ENCODE measurements around the gene PSG3. TPM values are rescaled to one million over a fixed set of nuclear protein-coding genes. Genes with fewer than 3 reads are reported as not detected.
"Not testable (repeated sequence)": the region's sequence is repeated elsewhere in the genome, so short reads cannot be mapped to it uniquely, and the experiment has no call there.

Gene PSG3
- not detected for total RNA-seq
- long read RNA-seq = 0 reads

DNA sequence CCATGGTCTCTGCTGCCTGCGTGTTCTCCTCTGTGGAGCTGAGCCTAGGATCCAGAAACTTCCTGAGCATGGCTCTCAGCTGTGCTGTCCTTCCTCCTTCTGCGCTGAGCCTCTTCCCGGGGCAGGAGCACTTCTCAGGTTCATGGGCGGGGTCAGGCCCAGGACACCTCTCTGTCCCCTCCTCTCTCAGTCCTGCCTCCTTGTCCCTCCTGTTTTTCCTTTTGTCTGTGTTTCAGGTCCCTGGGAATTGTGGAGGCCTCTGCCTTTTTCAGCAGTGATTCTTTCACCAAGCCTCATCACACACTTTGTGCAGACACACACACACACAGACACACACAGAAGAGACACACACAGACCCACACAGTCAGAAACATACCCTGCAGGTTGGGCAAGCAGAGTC is at the start of gene PSG3:
PSG3 (minus strand) TSS at position 101 of the 400 bp plus-strand sequence; CDS start at position 4, 97 bp downstream.
- intact Hi-C loops (cut with DNase I); ATAC-seq; DNase-seq (ENCODE audit: missing footprints): not testable (repeated sequence)

DNA sequence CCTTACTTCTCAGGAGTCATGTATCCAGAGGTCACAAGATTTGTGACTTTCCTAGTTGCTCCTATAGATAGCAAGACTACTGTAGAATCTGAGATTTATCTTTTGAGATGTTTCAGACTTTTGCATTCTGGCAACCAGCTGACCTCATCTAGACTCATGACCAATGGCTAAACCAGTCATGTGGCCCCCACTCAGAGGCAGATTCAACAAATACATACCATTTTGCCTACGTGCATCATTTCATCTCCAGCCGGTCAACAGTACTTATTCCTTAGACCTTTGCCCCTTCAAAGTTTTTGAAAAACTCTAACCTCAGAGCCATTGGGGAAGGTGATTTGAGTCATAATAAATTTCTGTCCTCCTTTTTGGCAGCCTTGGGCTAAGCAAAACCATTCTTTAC is 48.5 kb upstream of the PSG3 start:
- ATAC-seq; intact Hi-C loops (cut with DNase I); DNase-seq (ENCODE audit: missing footprints): not testable (repeated sequence)

DNA sequence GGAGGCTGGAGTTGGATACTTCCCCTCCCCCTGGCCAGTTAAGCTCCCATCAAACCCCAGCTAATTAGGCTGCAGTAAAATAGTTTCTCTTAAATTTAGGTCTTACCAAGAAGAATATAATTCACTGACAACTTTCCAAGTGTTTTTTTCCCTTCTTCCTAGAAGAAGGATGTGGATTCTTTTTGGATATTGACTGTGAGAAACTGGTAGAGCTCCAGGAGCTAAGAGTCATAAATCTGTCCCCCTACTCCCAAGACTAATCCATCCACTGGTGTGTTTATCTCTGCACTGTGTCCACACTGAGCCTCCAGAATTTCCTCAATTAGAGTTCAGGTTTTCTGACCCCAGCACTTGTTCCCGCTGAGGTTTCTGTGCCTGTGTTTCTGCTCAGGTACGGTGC is 47.5 kb upstream of the PSG3 start:
- ATAC-seq; intact Hi-C loops (cut with DNase I); DNase-seq (ENCODE audit: missing footprints): not testable (repeated sequence)

DNA sequence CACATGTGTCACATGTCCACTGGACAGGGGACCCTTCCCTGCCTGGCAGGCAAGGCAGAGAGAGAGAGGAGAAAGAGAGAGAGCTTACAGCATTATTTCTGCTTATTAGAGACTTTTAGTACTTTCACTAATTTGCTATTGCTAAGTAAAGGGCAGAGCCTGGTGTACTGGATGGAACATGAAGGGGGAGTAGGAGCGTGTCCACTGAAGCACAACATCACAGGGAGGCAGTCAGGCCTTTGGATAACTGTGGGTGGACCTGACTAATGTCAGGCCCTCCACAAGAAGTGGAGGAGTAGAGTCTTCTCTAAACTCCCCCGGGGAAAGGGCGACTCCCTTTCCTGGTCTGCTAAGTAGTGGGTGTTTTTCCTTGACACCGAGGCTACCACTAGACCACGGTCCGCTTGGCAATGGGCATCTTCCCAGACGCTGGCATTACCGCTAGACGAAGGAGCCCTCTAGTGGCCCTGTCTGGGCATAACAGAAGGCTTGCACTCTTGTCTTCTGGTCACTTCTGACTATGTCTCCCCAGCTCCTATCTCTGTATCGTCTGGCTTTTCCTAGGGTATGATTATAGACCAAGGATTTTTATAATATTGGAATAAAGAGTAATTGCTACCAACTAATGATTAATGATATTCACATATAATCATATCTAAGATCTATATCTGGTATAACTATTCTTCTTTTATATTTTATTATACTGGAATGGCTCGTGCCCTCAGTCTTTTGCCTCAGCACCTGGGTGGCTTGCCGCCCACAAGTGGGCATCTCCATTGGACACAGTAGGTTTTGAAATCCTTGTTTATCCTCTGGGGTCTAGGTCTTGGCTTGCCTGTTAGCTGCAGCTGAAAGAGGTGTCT is 36.7 kb upstream of the PSG3 start:
- intact Hi-C loops (cut with DNase I); DNase-seq (ENCODE audit: missing footprints): not testable (repeated sequence)

DNA sequence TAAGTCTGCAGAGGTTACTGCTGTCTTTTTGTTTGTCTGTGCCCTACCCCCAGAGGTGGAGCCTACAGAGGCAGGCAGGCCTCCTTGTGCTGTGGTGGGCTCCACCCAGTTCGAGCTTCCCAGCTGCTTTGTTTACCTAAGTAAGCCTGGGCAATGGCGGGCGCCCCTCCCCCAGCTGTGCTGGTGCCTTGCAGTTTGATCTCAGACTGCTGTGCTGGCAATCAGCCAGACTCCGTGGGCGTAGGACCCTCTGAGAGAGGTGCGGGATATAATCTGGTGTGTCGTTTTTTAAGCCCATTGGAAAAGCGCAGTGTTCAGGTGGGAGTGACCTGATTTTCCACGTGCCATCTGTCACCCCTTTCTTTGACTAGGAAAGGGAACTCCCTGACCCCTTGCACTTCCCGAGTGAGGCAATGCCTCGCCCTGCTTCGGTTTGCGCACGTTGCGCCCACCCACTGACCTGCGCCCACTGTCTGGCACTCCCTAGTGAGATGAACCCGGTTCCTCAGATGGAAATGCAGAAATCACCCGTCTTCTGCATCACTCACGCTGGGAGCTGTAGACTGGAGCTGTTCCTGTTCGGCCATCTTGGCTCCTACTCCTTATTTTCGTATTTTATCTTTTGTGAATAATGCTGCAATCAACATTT is 34.4 kb upstream of the PSG3 start:
- ATAC-seq; intact Hi-C loops (cut with DNase I): not testable (repeated sequence)

More for the DNA sequence above, 36.7 kb upstream of the PSG3 start:
- not testable (repeated sequence) for ATAC-seq

DNA sequence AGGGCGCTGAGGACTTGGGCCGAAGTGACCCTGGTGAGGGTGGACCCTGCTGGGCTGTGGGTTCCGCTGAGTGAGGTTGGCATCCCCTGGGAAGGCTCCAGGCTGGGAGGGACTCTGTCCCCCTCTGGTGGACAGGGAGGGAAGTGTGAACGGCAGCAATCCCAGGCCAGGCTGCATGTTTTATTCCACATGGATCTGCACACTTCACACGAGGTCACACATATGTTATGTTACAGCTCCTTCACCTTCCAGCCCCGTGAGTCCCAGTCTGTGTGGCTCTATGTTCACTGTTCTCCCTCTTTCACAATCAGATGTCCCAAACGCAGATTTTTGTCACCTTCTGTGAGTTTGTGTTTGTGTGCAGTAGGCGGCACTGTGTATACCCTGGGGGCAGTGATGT is 27.0 kb upstream of the PSG3 start:
- DNase-seq (ENCODE audit: missing footprints); intact Hi-C loops (cut with DNase I); ATAC-seq: not testable (repeated sequence)

More for the DNA sequence above, 34.4 kb upstream of the PSG3 start:
- DNase-seq (ENCODE audit: missing footprints) = peak; percentile 59

DNA sequence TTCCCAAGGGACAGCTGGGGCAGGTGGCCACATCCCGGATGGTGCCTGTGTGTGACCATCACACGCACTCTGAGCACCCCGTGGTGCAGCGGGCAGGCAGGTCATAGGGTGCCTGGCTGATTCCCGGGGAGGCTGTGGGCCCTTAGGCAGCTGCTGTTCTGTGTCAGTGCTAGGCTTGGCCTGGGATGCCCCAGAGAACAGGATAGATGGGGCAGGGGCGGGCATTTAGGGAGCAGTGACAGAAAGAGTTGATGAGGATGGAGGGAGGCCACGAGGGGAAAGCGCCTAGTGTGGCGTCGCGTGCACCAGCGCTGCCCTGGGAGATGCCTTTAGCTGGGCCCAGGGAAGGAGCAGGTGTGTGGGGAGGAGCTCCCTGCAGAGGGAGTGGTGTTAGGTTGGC is 26.6 kb upstream of the PSG3 start:
- ATAC-seq; DNase-seq (ENCODE audit: missing footprints); intact Hi-C loops (cut with DNase I): not testable (repeated sequence)

DNA sequence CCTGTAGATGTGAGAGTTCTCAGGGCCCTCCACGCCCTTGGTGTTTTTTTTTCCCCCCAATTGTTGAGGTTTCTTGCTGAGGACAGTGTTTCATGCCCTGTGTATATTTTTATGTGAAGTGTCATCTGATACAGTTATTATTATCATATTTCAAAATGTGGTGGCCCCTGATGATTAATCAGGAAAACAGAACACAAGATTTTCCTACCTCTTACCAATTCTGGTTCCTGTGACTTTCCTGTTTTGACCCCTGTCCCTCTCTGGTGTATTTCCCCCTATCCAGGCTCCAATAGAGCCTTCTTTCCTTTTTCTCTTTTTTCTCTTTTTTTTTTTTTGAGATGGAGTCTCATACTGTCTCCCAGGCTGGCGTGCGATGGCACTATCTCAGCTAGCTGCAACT is 24.6 kb upstream of the PSG3 start:
- DNase-seq (ENCODE audit: missing footprints) (no peak), ATAC-seq (no peak)
- intact Hi-C loops (cut with DNase I) = no loop called here

DNA sequence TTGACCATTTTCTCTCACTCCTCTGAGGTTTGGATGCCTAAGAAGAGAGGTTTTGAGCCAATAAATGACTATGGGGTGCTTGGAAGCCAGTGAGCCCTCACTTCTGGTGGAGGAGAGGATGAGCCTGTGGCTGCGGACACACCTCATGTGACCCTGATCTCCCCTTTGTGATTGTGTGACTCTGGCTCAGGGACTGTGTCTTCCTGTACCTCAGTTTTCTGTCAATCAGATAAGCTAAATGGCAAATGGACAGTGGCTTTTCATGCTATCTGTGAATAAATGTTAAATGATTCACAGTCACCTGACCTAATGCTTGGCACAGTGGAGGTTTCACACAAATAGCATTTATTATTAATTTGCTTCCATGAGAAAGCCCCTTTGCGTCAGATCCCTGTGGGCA is 22.5 kb upstream of the PSG3 start:
- intact Hi-C loops (cut with DNase I) = no loop called here
- ATAC-seq (no peak), DNase-seq (ENCODE audit: missing footprints) (no peak)

DNA sequence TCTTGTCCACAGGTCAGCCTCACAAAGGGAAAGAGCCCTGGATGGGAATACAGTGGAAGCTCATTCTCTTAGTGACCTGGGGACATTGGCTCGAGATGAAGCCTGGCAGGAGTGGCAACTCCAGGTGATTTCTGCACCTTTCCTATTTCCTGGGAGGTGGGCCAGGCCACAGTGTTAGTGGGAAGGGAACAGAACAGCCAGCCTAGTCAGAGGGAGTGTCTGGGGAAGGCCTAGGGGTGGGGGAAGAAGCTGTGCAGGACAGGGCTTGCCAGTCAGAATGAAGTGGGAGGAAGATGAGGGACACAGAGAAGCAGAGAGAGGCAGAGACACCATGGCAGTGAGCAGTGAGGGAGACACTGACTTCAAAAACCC is 21.6 kb upstream of the PSG3 start:
- DNase-seq (ENCODE audit: missing footprints); ATAC-seq; intact Hi-C loops (cut with DNase I): not testable (repeated sequence)

DNA sequence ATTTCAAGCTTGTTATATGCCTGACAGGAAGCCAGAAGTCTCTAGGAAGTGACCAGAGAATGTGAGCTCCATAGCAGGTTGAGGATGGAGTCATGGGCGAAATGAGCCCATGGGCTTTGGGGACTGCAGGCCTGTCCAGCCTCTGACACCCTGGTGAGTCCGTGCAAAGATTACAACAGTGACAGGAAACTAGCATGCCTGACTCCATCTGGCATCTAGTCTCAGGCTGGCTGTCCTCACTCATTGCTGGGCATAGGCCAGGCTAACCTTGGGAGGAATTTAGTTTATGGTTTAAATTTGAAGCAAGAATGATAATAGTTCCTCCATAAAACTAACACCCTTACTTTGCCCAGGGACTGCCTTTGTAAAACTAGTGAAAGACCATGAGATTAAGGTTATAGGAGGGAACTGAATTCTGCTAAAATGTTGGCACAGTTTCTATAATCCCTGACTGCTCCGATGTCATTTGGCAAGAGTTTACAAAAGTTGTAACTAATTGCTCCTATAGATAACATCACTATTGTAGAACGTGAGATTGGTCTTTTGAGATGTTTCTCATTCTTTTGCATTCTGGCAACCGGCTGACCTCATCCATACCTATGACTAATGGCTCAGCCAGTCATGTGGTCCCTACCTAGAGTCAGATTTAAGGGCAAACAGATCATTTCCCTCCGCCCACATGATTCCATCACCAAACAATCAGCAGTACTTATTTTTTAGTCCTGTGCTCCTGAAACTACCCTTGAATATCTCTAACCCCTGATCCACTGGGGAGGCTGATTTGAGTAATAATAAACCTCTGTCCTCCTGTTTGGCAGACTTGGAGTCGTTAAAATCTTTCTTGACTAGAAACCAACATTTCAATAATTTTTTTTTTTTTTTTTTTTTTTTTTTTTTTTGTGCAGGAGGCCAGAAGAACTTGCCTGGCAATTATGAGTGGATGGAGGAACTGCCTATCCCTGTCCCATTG is 21.0 kb upstream of the PSG3 start:
- intact Hi-C loops (cut with DNase I); DNase-seq (ENCODE audit: missing footprints); ATAC-seq: not testable (repeated sequence)

DNA sequence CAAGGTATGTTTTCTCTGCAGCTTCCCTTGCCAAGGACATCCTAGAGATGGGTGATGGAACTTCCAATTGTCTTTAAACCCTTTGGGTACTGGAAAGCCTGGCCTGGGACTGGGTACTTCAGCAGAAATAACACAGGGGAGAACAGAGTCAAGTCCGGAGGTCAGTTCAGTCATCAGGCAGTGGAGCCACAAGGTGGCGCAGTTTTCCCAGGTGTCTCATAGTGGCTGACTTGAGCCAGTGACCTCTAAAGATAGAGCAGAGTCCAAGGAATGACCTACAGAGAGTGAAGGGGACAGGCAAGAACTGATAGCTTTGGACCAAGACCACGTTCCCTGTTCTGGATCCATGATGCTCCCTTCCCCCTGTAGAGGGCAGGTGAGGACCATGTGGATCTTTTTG is 18.4 kb upstream of the PSG3 start:
- DNase-seq (ENCODE audit: missing footprints); intact Hi-C loops (cut with DNase I); ATAC-seq: not testable (repeated sequence)

DNA sequence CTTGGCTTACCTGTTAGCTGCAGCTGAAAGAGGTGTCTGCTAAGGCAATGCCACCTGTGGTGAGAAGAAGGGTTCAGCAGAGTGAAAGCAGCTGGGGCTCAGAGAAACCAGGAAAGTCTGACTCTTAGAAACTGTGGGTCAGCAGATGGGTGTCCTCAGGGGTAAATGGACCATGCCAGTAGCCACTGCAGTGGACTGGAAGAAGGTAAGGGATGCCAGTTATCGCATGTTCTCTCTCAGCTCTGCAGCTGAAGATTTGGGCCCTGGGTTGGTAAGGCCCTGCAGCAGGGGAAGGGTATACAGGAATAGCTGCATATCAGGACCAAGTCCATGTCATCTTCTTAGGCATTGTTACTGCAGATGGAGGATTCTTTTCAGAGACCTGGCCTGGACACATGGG is 12.0 kb upstream of the PSG3 start:
- ATAC-seq; DNase-seq (ENCODE audit: missing footprints); intact Hi-C loops (cut with DNase I): not testable (repeated sequence)

DNA sequence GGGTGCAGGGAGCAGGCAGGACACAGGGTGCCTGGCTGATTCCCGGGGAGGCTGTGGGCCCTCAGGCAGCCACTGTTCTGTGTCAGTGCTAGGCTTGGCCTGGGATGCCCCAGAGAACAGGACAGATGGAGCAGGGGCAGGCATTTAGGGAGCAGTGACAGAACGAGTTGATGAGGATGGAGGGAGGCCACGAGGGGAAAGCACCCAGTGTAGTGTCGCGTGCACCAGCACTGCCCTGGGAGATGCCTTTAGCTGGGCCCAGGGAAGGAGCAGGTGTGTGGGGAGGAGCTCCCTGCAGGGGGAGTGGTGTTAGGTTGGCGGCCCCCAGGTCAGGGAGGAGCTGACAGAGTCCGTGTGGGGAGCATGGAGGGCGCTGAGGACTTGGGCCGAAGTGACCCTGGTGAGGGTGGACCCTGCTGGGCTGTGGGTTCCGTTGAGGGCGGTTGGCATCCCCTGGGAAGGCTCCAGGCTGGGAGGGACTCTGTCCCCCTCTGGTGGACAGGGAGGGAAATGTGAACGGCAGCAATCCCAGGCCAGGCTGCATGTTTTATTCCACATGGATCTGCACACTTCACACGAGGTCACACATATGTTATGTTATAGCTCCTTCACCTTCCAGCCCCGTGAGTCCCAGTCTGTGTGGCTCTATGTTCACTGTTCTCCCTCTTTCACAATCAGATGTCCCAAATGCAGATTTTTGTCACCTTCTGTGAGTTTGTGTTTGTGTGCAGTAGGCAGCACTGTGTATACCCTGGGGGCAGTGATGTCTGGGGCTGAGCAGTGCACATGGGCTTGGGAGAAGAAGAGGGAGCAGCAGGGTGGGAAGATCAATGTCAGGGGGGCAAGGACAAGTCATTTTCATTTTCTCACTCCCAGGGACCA is 1.7 kb upstream of the PSG3 start:
- intact Hi-C loops (cut with DNase I); DNase-seq (ENCODE audit: missing footprints); ATAC-seq: not testable (repeated sequence)

DNA sequence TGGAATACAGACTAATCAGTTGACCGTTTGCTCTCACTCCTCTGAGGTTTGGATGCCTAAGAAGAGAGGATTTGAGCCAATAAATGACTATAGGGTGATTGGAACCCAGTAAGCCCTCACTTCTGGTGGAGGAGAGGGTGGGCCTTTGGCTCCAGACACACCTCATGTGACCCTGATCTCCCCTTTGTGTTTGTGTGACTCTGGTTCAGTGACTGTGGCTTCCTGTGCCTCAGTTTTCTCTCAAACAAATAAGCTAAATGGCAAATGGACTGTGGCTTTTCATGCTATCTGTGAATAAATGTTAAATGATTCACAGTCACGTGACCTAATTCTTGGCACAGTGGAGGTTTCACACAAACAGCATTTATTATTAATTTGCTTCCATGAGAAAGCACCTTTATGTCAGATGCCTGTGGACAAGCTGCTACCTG is 2.7 kb downstream of the PSG3 start:
- DNase-seq (ENCODE audit: missing footprints); intact Hi-C loops (cut with DNase I); ATAC-seq: not testable (repeated sequence)

DNA sequence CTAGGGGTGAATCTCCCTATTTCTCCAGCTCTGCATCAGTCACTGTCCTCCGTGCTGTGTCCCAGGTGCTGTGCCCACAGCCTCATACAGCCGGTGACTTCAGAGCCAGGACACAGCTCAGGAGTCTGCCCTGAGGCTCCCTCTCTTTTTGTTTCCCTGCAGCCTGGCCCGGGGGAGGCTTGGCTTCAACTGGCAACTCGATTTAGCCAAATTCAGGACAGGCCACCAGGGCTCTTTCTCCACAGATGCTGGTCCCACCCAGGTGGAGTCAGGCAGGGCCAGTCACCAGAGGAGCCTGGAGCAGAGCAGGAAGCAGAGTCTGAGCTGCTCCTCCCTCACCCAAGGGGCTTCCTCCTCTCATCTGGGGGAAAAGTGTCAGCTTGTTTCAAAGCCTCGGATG is 11.9 kb downstream of the PSG3 start:
- intact Hi-C loops (cut with DNase I) = not testable (repeated sequence)

DNA sequence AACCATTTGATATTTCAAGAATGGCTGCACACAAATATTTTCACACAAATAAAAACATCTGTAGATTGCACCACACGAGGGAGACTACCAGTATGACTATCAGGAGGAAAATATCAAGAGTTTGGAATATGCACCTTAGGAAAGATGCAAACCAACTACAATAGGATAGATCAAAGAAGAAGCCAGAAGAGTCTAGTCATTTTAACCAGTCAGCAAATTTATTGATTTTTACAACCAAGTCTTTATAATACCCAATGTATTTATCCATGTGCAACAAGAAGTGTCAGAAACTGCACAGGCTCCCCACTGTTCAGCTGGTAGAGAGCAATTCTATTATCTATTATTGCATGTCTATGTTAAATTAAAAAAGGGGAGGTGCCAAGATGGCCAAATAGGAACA is 26.3 kb downstream of the PSG3 start:
- DNase-seq (ENCODE audit: missing footprints); intact Hi-C loops (cut with DNase I); ATAC-seq: not testable (repeated sequence)

More for the DNA sequence above, 11.9 kb downstream of the PSG3 start:
- not testable (repeated sequence) for DNase-seq (ENCODE audit: missing footprints); ATAC-seq
